K562 (cell line): ENCODE results near the gene UBR3. TPM values are rescaled to one million over a fixed set of nuclear protein-coding genes. Genes with fewer than 3 reads are reported as not detected.

ENCODE experiments used
- ATAC-seq: fragments of 200-7000 bp; cut with Tn5 transposase; 3 replicates; pipeline ENCODE4 v1.9.1; 2020; ENCODE audit warnings: moderate library complexity
- BruUV-seq: library from RNA; stranded (reverse); fragments of 400-500 nt; replicated peaks from 2 replicates; lab custom pipeline; 2021; lab: Mats Ljungman, UMichigan
- CTCF ChIA-PET: fragments of 300-600 bp; formaldehyde crosslinking; extraction: SDS; loops from one replicate; lab custom pipeline; 2021; ENCODE audit warnings: low intra/inter-chr PET ratio; lab: Yijun Ruan, JAX
- POLR2A ChIA-PET: fragments of 300-600, 350-650 bp; sonication (Branson Sonifier 250); formaldehyde crosslinking; extraction: SDS; loops from one replicate; lab custom pipeline; 2021; ENCODE audit warnings: antibody characterized with exemption, inconsistent platforms; lab: Yijun Ruan, JAX
- DNase-seq, 4 experiments: peaks; one replicate each; pipeline versions ENCODE4 v3.0.0 to v3.0.0-alpha.2; 2011 to 2018; ENCODE audit warnings: low spot score in 3 of 4, mixed read lengths in 3 of 4; ENCODE audit errors: extremely low read depth in 1 of 4
- FAIRE-seq: peaks from 2 replicates; lab custom pipeline; 2011; peaks lifted over from hg19 to GRCh38; lab: Jason Lieb, UNC
- H2AFZ ChIP-seq: 2 replicates; pipeline ENCODE4 v1.6.0; 2011; ENCODE audit warnings: low read depth, low read length, control low read depth, inconsistent platforms
- H3K27ac ChIP-seq: fragments of 200-600 bp; 3 replicates; pipeline ENCODE4 v1.8.0; 2011; ENCODE audit warnings: low read depth, mild to moderate bottlenecking, control low read depth, inconsistent platforms, low read length, moderate library complexity, mixed read lengths; ENCODE audit errors: extremely low read depth
- H3K27me3 ChIP-seq, 2 experiments: fragments of 300-600 bp in 1 of 2; 2 replicates in 1 of 2; 3 replicates in 1 of 2; pipeline versions ENCODE4 v1.6.0 to v1.8.0; 2011; ENCODE audit warnings: inconsistent platforms in 2 of 2, low read length in 2 of 2, mild to moderate bottlenecking in 1 of 2, mixed read lengths in 1 of 2, moderate library complexity in 1 of 2; ENCODE audit not compliant: control insufficient read depth in 2 of 2, insufficient read depth in 2 of 2
- H3K36me3 ChIP-seq: fragments of 300-600 bp; 3 replicates; pipeline ENCODE4 v1.8.0; 2011; ENCODE audit warnings: mild to moderate bottlenecking, low read length, inconsistent platforms; ENCODE audit not compliant: control insufficient read depth, insufficient read depth
- H3K4me1 ChIP-seq, 2 experiments: fragments of 200-600 bp in 1 of 2; replicated peaks in 1 of 2; 2 replicates in 1 of 2; 3 replicates in 1 of 2; pipeline versions ENCODE4 v1.5.1 to v1.8.0; 2011; ENCODE audit warnings: inconsistent platforms in 2 of 2, low read length in 2 of 2, mild to moderate bottlenecking in 1 of 2, mixed read lengths in 1 of 2, moderate library complexity in 1 of 2; ENCODE audit not compliant: control insufficient read depth in 2 of 2, insufficient read depth in 2 of 2
- H3K4me2 ChIP-seq: 2 replicates; pipeline ENCODE4 v1.6.1; 2011; ENCODE audit warnings: low read length, control low read depth, inconsistent platforms, mixed read lengths; ENCODE audit not compliant: insufficient read depth
- H3K4me3 ChIP-seq: fragments of 200-600 bp; sonication (generic), shearing (Covaris generic); 2 replicates; pipeline ENCODE4 v1.5.1; 2016; ENCODE audit warnings: control low read depth, inconsistent platforms
- H3K79me2 ChIP-seq: fragments of 200-600 bp; 3 replicates; pipeline ENCODE4 v1.8.0; 2011; ENCODE audit warnings: low read length, inconsistent platforms; ENCODE audit not compliant: control insufficient read depth, insufficient read depth
- H3K9ac ChIP-seq, 2 experiments: 2 replicates each; pipeline versions ENCODE4 v1.6.0 to v1.6.1; 2011; ENCODE audit warnings: low read depth in 2 of 2, low read length in 2 of 2, control low read depth in 1 of 2, inconsistent platforms in 1 of 2, mild to moderate bottlenecking in 1 of 2, mixed read lengths in 1 of 2; ENCODE audit not compliant: insufficient read depth in 1 of 2
- H3K9me1 ChIP-seq: one replicate; pipeline ENCODE4 v1.6.0; 2011; ENCODE audit warnings: inconsistent platforms, mild to moderate bottlenecking, low read length, moderate library complexity; ENCODE audit not compliant: control insufficient read depth, insufficient read depth
- H3K9me3 ChIP-seq: replicated peaks from 2 replicates; pipeline ENCODE4 v1.5.1; 2011; ENCODE audit warnings: low read depth, low read length, inconsistent platforms; ENCODE audit not compliant: control insufficient read depth, insufficient read depth
- H4K20me1 ChIP-seq: replicated peaks from 2 replicates; pipeline ENCODE4 v1.6.1; 2011; ENCODE audit warnings: low read length, inconsistent platforms, mixed read lengths; ENCODE audit not compliant: control insufficient read depth, insufficient read depth
- BDP1 ChIP-seq: IDR thresholded peaks from 3 replicates; pipeline ENCODE4 v1.6.1; 2011; ENCODE audit not compliant: insufficient read length, insufficient read depth
- CGGBP1 ChIP-seq: fragments of 250-450 bp; sonication (Bioruptor Pico); IDR thresholded peaks from 2 replicates; pipeline ENCODE4 v1.9.0; 2021; ENCODE audit warnings: mild to moderate bottlenecking
- DIDO1 ChIP-seq: fragments of 450-650 bp; IDR thresholded peaks from 2 replicates; pipeline ENCODE4 v1.6.1; 2016; ENCODE audit warnings: low read depth, missing biosample characterization, missing genetic modification characterization
- ETV6 ChIP-seq, 3 experiments: fragments of 150-350 bp in 1 of 3; sonication (generic) in 1 of 3; formaldehyde crosslinking in 1 of 3; IDR thresholded peaks; 2 replicates each; pipeline versions ENCODE4 v1.6.1 to v1.8.0; 2014 to 2022; ENCODE audit warnings: borderline replicate concordance in 2 of 3, low read depth in 2 of 3, antibody characterized with exemption in 1 of 3, low read length in 1 of 3, mild to moderate bottlenecking in 1 of 3, missing genetic modification reagents in 1 of 3
- HCFC1 ChIP-seq: IDR thresholded peaks from 2 replicates; pipeline ENCODE4 v1.6.1; 2012; ENCODE audit warnings: low read depth, low read length, improper control_type of control experiment
- HNRNPL ChIP-seq: fragments of 200-400 bp; formaldehyde crosslinking; IDR thresholded peaks from 2 replicates; pipeline ENCODE4 v1.6.1; 2017; ENCODE audit warnings: low read depth, mild to moderate bottlenecking, low read length
- KDM5B ChIP-seq: fragments of 200-600 bp; sonication (generic); IDR thresholded peaks from 2 replicates; pipeline ENCODE4 v1.6.1; 2012; ENCODE audit warnings: low read depth, mild to moderate bottlenecking, moderate library complexity, low read length, control low read depth, inconsistent platforms; ENCODE audit not compliant: insufficient replicate concordance
- MED1 ChIP-seq: sonication (generic); formaldehyde crosslinking; IDR thresholded peaks from 2 replicates; pipeline ENCODE4 v1.8.1; 2023; ENCODE audit warnings: missing genetic modification reagents, borderline replicate concordance
- MYBL2 ChIP-seq, 2 experiments: fragments of 450-650 bp in 1 of 2; sonication (generic) in 1 of 2; formaldehyde crosslinking in 1 of 2; IDR thresholded peaks; 2 replicates each; pipeline versions ENCODE4 v1.6.1 to v1.8.1; 2017 to 2022; ENCODE audit warnings: borderline replicate concordance in 1 of 2, inconsistent platforms in 1 of 2, low read depth in 1 of 2, mild to moderate bottlenecking in 1 of 2, missing genetic modification reagents in 1 of 2, moderate library complexity in 1 of 2
- NCOA4 ChIP-seq: fragments of 450-650 bp; IDR thresholded peaks from 2 replicates; pipeline ENCODE4 v1.6.1; 2018; ENCODE audit warnings: mild to moderate bottlenecking; ENCODE audit not compliant: partially characterized antibody
- POLR2B ChIP-seq: fragments of 450-650 bp; IDR thresholded peaks from 2 replicates; pipeline ENCODE4 v1.6.1; 2018; ENCODE audit warnings: low read depth; ENCODE audit not compliant: partially characterized antibody
- SMAD3 ChIP-seq: fragments of 450-650 bp; formaldehyde crosslinking; conservative IDR thresholded peaks from 2 replicates; pipeline ENCODE4 v1.4.0; 2020; ENCODE audit warnings: mild to moderate bottlenecking
- SP1 ChIP-seq: sonication (generic); formaldehyde crosslinking; IDR thresholded peaks from 2 replicates; pipeline ENCODE4 v1.8.1; 2022; ENCODE audit warnings: mild to moderate bottlenecking, missing genetic modification reagents
- SRSF3 ChIP-seq: fragments of 200-400 bp; formaldehyde crosslinking; IDR thresholded peaks from 2 replicates; pipeline ENCODE4 v1.6.1; 2016; ENCODE audit warnings: mild to moderate bottlenecking, low read length, moderate library complexity; ENCODE audit not compliant: insufficient read depth
- THRAP3 ChIP-seq: fragments of 450-650 bp; IDR thresholded peaks from 2 replicates; pipeline ENCODE4 v1.6.1; 2016; ENCODE audit warnings: mild to moderate bottlenecking, inconsistent platforms, borderline replicate concordance
- ZNF511 ChIP-seq: sonication (generic); formaldehyde crosslinking; IDR thresholded peaks from 2 replicates; pipeline ENCODE4 v1.8.0; 2022; ENCODE audit warnings: mild to moderate bottlenecking, missing genetic modification reagents
- ZNF830 ChIP-seq: fragments of 250-450 bp; sonication (Bioruptor Pico); IDR thresholded peaks from 2 replicates; pipeline ENCODE4 v1.5.0; 2021; ENCODE audit warnings: mild to moderate bottlenecking
- WGBS: fragments of 100-300 bp; shearing (Covaris generic); methylation state at CpG from one replicate; pipeline ENCODE4 v1.1.6; 2016; ENCODE audit warnings: low coverage, mixed read lengths; ENCODE audit not compliant: insufficient coverage; ENCODE audit errors: missing lambda C conversion rate; 5-methylcytosine and 5-hydroxymethylcytosine counted together
- in situ Hi-C: fragments of 300-500 bp; cut with MboI; formaldehyde crosslinking; loops from 4 replicates; pipeline ENCODE4 v1.15.0; 2018; ENCODE audit warnings: inconsistent platforms, mixed read lengths
- intact Hi-C: fragments of 100-400 bp; cut with micrococcal nuclease; formaldehyde crosslinking; loops from 2 replicates; pipeline ENCODE4 v1.14.2; 2022
- polyA plus RNA-seq, 8 experiments: library from polyadenylated mRNA; depleted of rRNA in 4 of 8; stranded (reverse) in 5 of 8; unstranded in 3 of 8; fragments of >200 nt; fragmentation: Nextera tagmentation in 2 of 8; fragmentation: Illumina TruSeq in 1 of 8; extraction: Ambion mirVana in 2 of 8; extraction: Trizol in 1 of 8; gene quantifications; 2 replicates each; pipeline versions ENCODE4 v1.2.1 to v1.2.3, GENCODE V29; 2011 to 2014; ENCODE audit warnings: inconsistent platforms in 1 of 8, missing spikeins in 1 of 8
- total RNA-seq, 7 experiments: library from RNA; depleted of rRNA in 6 of 7; stranded (reverse); fragments of >200 nt in 6 of 7; fragmentation: Illumina TruSeq in 2 of 7; extraction: Trizol in 2 of 7; gene quantifications; 2 replicates each; pipeline versions ENCODE4 v1.2.1 to v1.2.3, GENCODE V29; 2011 to 2021; ENCODE audit warnings: low replicate concordance in 1 of 7

Gene UBR3
- total and polyA plus RNA-seq, 9 of the 15 experiments (the other 6 are each of a cell fraction or from before 2014, with no cell fraction given), result 14.4 to 63.5 (median 40.4) TPM

- POLR2A ChIA-PET, result no interaction called here
- no peaks in the 10 kb centered on the region for H3K27me3 ChIP-seq
- no peak overlapping the region for H3K4me2 ChIP-seq
- WGBS, result 24% methylated on average over 2 of the region's 2 CpGs
- H3K4me3 ChIP-seq, result no peak overlapping the region
- no peaks in the 10 kb centered on the region for H3K79me2 ChIP-seq
- peaks cover 0 to 8% of the 10 kb centered on the region in 2 experiments; a peak in 2 of 5 replicates for H3K4me1 ChIP-seq
- DNase-seq (no peak), FAIRE-seq (no peak), ATAC-seq (no peak)
- in situ Hi-C loops (no loop called here), intact Hi-C loops (no loop called here)
- TF ChIP-seq POLR2B (no peak), HCFC1 (no peak), CGGBP1 (CRISPR knock-in tag) (no peak), THRAP3 (no peak), SRSF3 (no peak), ETV6 (IDR thresholded peaks at IDR 0.05; ENCODE audit: borderline replicate concordance in 1 of 2, low read depth in 2 of 2, low read length in 1 of 2) (no peak), ETV6 (CRISPR knock-in tag; IDR thresholded peaks at IDR 0.05; ENCODE audit: borderline replicate concordance) (no peak), KDM5B (no peak), SP1 (CRISPR knock-in tag) (no peak), HNRNPL (no peak), MYBL2 (IDR thresholded peaks at IDR 0.05; ENCODE audit: low read depth) (no peak), MYBL2 (CRISPR knock-in tag; IDR thresholded peaks at IDR 0.05; ENCODE audit: borderline replicate concordance) (no peak), MED1 (CRISPR knock-in tag) (no peak), SMAD3 (CRISPR knock-in tag) (no peak), DIDO1 (tag) (no peak), NCOA4 (no peak), ZNF830 (CRISPR knock-in tag) (no peak), ZNF511 (CRISPR knock-in tag) (no peak), BDP1 (no peak)
- H3K9me3 ChIP-seq, result peaks cover 6% of the 10 kb centered on the region; the same call in 1 of the 2 replicates
- H3K9me1 ChIP-seq, result no peaks in the 10 kb centered on the region
- BruUV-seq, result no TSS peak
- CTCF ChIA-PET, result no interaction called here
- H3K36me3 ChIP-seq, result no peaks in the 10 kb centered on the region
- H3K9ac ChIP-seq, result no peak overlapping the region
- H2AFZ ChIP-seq, result no peak overlapping the region
- no peak overlapping the region for H3K27ac ChIP-seq
- H4K20me1 ChIP-seq, result no peaks in the 10 kb centered on the region
These were observed 291.4 kb downstream of the UBR3 start for GRCh38 chr2:170118641-170119040.
